ENCODE results near the gene SPON1.

SPON1 gene

DNA sequence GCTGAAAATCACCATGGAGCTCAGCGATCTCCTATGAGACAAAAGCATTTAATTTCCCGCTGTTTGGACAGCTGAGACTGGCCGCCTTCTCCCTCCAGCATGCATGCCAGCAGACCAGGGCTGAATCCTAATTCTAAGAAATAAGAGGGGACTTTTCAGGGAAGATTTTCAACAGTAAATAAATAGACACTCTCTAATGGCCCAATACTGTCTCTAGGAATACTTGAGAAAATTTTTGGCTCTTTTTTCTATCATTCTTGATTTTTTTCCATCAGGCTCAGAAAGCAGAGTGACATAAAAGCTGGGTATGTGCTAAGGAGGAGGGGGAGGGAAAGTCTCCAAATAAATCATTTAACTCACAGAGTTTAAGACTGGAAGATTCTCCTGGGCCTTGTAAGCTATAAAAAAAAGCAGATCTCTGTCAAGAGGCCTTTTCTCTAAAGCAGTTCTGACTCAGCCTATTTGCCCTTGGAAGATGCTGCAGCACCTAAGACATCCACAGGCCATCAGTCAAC is 17.6 kb upstream of the SPON1 start:
- DNase-seq, result no peak

- no peak for DNase-seq
These were observed 15.1 kb upstream of the SPON1 start for GRCh38 chr11:13947379-13947778.

GRCh38 chr11:13949876-13950275 is 12.6 kb upstream of the SPON1 start:
- DNase-seq, result no peak

- no peak for DNase-seq
These were observed 10.3 kb upstream of the SPON1 start for GRCh38 chr11:13952221-13952620.

GRCh38 chr11:13952668-13953067 is 9.9 kb upstream of the SPON1 start:
- DNase-seq, result no peak

GRCh38 chr11:13954591-13954990 is 7.9 kb upstream of the SPON1 start:
- DNase-seq, result no peak

GRCh38 chr11:13955971-13956421 is 6.5 kb upstream of the SPON1 start:
- DNase-seq, result peak; percentile 61

GRCh38 chr11:13956988-13957387 is 5.5 kb upstream of the SPON1 start:
- DNase-seq, result no peak

DNA sequence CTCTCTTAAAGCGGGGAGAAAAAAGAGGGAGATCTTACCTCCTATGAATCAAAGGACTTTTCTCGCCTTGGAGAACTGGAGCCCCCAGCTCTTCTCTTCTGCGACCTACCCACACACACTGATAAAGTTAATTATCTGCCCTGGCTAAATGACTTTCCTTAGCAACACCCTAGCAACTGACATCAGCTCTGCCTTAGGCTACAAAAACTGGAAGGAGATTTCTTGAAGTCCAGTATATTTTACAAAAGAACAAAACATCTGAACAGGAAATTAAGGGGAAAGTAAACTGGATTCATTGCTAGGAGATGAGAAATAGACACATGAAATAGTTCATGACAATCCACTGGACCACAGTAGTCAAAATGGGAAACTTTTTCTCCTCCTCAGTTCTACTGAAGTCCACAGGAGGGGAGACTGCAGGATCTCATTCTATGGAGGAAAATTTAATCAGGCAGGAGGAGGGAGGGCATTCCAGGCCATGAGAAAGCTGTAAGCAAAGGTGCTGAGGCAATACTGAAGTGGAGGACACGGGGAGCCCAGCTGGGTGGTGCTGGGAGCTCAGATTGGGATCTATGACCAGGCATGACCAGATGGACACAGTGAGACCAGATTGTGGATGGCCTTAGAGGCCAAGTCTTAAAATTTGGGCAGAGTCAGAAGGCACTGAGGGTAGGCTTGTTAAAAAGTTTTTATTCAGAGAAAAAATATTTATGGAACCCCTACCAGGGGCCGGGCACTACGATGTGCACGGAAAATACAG is 3.7 kb upstream of the SPON1 start:
- no peak for DNase-seq

DNA sequence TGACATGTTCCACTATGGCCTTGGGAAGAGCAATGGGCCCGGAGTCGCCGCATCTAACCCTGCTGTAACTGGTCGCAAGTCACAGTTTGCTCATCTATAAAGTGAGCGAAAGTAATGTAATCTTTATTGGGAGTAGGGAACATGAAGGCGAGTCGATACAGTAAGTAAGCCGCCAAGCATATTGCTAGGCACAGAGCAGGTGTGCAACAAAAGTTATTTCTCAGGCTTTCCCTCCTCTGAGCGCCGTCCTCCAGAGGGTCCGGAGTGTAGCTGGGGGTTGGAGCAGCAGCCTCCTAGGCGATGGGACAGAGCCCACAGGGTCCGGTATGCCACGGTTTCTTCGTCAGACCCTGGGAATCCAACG is 343 bp upstream of the SPON1 start:
- DNase-seq, result no peak

DNA sequence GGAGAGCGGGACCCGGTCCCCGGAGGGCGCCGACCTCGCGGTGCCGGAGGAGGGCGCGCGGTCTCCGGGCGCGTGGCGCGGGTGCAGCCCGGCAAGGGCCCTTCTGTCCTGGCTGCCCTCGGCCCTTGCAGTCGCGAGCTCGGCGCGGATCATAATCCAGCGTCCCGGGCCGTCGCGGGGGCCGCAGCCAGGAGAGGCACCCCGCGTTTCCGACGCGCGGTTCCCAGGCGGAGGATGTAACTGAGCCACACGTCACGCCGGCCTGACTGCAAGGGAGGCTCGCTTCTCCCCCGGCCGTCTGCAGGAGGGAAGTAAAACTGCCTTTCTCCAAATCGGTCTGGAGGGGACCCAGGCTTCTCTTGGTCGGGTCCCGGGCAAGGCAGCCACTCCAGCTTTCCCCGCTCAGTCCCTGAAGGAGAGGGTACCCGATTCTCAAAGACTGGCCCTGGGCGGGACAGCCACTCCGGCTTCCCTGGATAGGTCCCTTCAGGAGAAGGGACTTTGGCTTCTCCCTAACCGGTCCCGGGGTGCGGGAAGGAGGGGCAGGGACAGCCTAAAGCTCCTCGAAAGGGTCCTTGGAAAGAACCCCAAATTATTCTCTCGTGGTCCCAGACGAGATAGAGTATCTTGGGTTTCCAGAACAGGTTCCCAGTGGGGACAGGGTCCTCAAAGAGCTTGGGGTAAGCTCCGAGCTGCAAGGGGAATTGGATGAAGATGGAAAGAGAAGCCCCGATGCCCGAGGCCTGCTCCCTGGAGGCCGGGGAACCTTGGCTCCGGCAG is 836 bp downstream of the SPON1 start:
- peak; percentile 69 for DNase-seq

- peak; percentile 57 for DNase-seq
These were observed 1.6 kb downstream of the SPON1 start for GRCh38 chr11:13963949-13964770.

DNA sequence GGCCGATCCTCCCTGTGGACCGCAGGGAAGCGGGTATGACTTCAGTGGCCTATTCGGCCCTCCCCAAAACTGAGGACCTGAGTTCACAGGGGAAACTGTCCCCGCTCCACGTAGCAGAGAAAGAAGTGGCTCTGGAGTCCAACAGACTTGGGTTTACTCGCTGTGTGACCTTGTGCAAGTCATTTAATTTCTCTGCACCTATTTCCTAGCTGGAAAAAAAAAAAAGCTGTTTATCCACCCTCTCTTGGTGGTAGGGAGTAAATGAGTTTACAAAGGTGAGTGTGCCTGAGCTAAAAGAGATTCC is 2.2 kb downstream of the SPON1 start:
- DNase-seq, result no peak

DNA sequence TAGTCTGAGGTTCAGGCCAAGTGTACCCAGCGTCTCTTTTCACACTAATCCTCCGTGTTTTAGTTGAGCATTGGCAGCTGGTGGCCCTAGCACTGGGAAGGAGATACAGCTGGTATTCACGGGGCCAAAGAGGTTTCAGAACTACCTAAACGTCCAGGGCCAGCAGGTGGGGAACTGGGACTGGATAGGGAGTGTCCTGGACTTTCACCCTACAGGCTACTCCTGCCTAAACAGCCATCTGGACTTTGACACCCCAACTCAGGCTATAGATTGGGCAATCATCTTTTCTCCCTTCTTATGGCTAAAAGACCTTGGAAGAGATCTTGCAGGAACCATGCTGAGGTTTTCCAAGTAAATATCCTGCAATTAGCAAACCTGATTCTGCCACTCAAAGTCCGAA is 2.8 kb downstream of the SPON1 start:
- DNase-seq, result no peak

- DNase-seq, result no peak
These were observed 3.5 kb downstream of the SPON1 start for GRCh38 chr11:13966013-13966412.

GRCh38 chr11:13966486-13966885 is 4.0 kb downstream of the SPON1 start:
- no peak for DNase-seq

- DNase-seq, result no peak
These were observed 8.5 kb downstream of the SPON1 start for GRCh38 chr11:13970986-13971385.

DNA sequence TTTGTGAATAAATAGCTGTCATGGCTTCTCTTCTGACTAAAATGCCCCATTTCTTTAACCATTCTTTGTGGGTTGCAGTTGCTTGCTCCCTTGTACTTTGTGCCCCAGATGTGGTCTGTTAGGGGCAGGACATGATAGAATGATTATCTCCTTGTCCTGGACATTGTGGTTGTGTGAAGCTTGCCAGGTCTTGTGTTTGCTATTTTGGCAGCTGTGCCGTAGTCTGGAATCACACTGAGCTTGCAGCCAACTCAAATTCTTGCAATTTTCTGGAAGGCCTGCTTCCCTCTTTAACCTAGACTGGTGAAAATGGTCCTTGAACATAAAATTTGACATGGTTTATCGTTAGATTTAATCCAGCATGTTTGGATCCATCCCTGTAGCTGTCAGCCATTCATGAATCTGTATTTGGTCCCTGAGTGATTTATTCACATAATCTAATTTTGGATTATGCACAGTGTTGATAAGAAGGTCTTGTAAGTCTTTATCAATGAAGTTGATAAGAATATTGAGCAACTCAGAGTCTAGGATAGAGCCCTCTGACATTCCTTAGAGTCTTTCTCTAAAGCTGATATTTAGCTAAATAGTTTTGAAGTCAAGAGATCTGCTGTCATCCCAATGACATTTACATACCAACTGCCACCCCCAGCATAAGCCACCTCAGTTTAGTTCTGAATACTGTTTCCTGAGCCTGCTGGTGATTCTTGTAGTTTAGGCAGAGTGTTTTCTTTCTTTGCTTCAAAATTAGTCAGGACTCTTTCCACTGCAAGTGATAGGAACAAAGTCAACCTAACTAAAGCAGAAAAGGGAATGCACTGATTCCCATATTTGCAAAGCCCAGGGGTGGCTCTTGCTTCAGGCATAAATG is 9.8 kb downstream of the SPON1 start:
- no peak for DNase-seq

DNA sequence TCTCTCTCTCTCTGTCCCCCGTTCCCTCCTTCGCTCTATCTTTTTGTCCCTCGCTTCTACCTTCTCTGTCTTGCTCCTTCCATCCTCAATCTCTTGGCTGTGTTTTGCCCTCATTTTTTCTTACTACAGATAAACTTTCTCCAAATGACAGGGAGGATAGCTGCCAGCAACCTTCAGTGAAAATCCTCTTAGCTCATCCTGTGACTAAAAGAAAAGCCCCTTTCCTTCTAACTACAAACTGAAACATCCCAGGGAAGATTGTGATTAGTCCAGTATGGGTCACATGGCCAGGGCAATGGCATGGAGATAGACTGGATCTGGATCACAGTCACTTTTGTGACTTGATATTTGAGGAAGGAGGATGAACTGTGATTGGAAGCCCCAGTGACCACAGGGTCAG is 10.4 kb downstream of the SPON1 start:
- no peak for DNase-seq

DNA sequence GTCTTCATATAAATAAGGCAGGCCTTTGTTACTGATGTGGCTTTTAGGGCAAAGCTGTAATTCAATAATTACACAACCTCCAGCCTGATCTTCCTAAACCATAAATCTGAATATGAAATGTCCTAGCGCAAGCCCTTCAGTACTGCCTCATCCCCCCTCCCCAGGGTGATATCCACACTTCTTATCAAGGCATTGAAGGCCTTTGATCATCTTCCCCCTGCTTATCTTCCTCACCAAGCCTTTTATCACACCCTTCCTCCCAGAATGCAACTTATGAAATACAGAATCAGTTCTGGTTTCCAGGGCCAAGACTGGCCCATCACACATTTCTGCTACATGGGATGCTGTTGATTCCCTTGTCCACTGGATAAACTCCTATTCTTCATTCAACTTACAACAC is 12.1 kb downstream of the SPON1 start:
- no peak for DNase-seq

- DNase-seq, result no peak
These were observed 20.7 kb downstream of the SPON1 start for GRCh38 chr11:13983081-13983751.
